ENCODE measurements around the gene PIP5KL1.

DNA sequence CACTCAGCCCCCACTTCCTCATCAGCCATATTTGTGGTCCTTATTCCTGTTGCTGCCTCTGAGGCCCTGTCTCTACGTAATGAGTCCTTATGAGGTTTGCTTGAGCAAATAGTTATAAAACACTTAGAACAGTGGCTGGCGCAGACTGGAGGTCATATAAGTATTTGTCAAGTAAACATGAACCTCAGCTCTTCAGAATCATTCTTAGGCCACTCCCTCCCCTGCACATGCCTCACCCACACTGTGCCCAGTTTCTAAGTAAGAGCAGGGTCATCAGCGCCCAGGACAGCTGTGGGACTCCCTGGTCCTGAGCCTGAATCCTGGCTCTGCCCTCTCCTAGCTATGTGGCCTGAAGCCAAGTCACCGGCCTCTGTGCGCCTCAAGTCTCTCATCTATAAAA lies 17.7 kb downstream of the PIP5KL1 start:
- no peak for TF ChIP-seq SUZ12 (IDR thresholded peaks at IDR 0.05)
- no peak for TF ChIP-seq FOXA1 (IDR thresholded peaks at IDR 0.05)
- TF ChIP-seq HDGF (IDR thresholded peaks at IDR 0.05; ENCODE audit: borderline replicate concordance): no peak
